DOHH2 (cell line): ENCODE data around the gene RPTOR.

Experiments
- H3F3A ChIP-seq: fragments of 200-600 bp; sonication (generic), shearing (Covaris generic); 2 replicates; pipeline ENCODE4 v1.6.0; 2016; ENCODE audit warnings: antibody characterized with exemption, mild to moderate bottlenecking; ENCODE audit not compliant: control insufficient read depth, insufficient read depth
- H3K27ac ChIP-seq: fragments of 200-600 bp; sonication (generic); 2 replicates; pipeline ENCODE4 v1.5.1; 2014; ENCODE audit warnings: low read depth, mild to moderate bottlenecking, low read length, moderate library complexity
- H3K27me3 ChIP-seq: fragments of 200-600 bp; sonication (generic); 2 replicates; pipeline ENCODE4 v1.6.1; 2014; ENCODE audit warnings: mild to moderate bottlenecking, low read length, mixed read lengths; ENCODE audit not compliant: control insufficient read depth
- H3K36me3 ChIP-seq: fragments of 200-600 bp; sonication (generic); 2 replicates; pipeline ENCODE4 v1.6.1; 2014; ENCODE audit warnings: mild to moderate bottlenecking, low read length, moderate library complexity, mixed read lengths; ENCODE audit not compliant: control insufficient read depth
- H3K4me1 ChIP-seq: fragments of 200-600 bp; sonication (generic); 2 replicates; pipeline ENCODE4 v1.6.1; 2014; ENCODE audit warnings: mild to moderate bottlenecking, low read length, mixed read lengths; ENCODE audit not compliant: control insufficient read depth
- H3K4me2 ChIP-seq: fragments of 200-600 bp; sonication (generic); 2 replicates; pipeline ENCODE4 v1.6.0; 2014; ENCODE audit warnings: mild to moderate bottlenecking, low read length, moderate library complexity
- H3K4me3 ChIP-seq: fragments of 200-600 bp; sonication (generic); 2 replicates; pipeline ENCODE4 v1.5.1; 2014; ENCODE audit warnings: mild to moderate bottlenecking, low read length, mixed read lengths
- H3K79me2 ChIP-seq: fragments of 200-600 bp; sonication (generic); 2 replicates; pipeline ENCODE4 v1.6.1; 2014; ENCODE audit warnings: mild to moderate bottlenecking, low read length, mixed read lengths; ENCODE audit not compliant: control insufficient read depth
- H3K9me2 ChIP-seq: fragments of 200-600 bp; sonication (generic); replicated peaks from 2 replicates; pipeline ENCODE4 v1.6.1; 2014; ENCODE audit warnings: mild to moderate bottlenecking, low read length, mixed read lengths; ENCODE audit not compliant: control insufficient read depth
- H3K9me3 ChIP-seq: fragments of 200-600 bp; sonication (generic); 2 replicates; pipeline ENCODE4 v1.6.1; 2014; ENCODE audit warnings: antibody characterized with exemption, low read length, mixed read lengths; ENCODE audit not compliant: control insufficient read depth, insufficient read depth
- H4K20me1 ChIP-seq: fragments of 200-600 bp; sonication (generic); 2 replicates; pipeline ENCODE4 v1.6.0; 2014; ENCODE audit warnings: low read depth, mild to moderate bottlenecking, antibody characterized with exemption, low read length, moderate library complexity; ENCODE audit not compliant: control insufficient read depth, insufficient read depth
- EZH2phosphoT487 ChIP-seq: fragments of 200-600 bp; sonication (generic); IDR thresholded peaks from 2 replicates; pipeline ENCODE4 v1.6.1; 2017; ENCODE audit warnings: borderline replicate concordance, mild to moderate bottlenecking, antibody characterized with exemption, low read length, moderate library complexity, mixed read lengths
- TF ChIP-seq, protein P1 (sequence below): fragments of 200-600 bp; sonication (generic); IDR thresholded peaks from one replicate; pipeline ENCODE4 v1.5.1; 2014; ENCODE audit warnings: antibody characterized with exemption, mild to moderate bottlenecking, low read depth, low read length; ENCODE audit not compliant: poor library complexity, severe bottlenecking

RPTOR gene

DNA sequence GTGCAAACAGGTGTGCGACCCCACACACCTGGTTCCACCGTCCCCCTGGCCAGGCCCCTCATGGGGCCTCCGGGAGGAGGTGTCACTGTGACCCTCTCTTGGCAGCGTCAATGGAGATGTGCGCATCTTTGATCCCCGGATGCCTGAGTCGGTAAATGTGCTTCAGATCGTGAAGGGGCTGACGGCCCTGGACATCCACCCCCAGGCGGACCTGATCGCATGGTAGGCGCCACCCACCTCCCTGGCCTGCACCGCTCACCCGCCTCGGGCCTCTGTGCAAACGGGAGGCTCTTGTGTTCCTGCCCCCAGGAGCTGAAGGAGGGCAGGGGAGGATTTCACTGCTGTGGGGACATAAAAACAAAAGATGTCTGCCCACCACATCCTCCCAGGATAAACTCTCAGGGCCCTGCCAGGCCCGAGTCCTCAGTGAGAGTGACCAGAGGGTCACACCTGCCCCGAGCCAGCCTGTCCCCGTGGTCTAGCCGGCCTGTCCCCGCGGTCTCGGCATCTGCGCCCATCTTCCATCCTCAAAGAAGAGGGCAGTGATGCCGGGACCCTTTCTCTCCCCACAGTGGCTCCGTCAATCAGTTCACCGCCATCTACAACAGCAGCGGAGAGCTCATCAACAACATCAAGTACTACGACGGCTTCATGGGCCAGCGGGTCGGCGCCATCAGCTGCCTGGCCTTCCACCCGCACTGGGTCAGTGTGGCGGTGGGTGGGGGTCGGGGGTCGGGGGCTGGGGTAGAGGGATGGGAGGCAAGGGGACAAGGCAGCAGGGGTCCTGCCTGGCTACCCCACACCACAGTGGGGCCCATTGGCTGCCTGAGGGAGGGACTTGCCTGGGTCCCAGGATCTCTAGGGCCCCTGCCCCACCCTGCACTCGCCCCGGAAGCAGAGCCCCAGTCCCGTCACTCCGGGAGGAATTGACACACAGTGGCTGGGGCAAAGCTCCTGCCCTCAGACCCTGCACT, 418.0 kb downstream of the RPTOR start:
- H3K4me3 ChIP-seq, result no peak overlapping the region
- no peaks in the 10 kb centered on the region for H3K36me3 ChIP-seq
- no peaks in the 10 kb centered on the region for H3K9me3 ChIP-seq
- H3F3A ChIP-seq, result no peaks in the 10 kb centered on the region
- H3K9me2 ChIP-seq, result no peaks in the 10 kb centered on the region
- no peak overlapping the region for H3K27ac ChIP-seq
- H3K4me2 ChIP-seq, result no peak overlapping the region
- H3K79me2 ChIP-seq, result no peaks in the 10 kb centered on the region
- no peaks in the 10 kb centered on the region for H4K20me1 ChIP-seq
- H3K27me3 ChIP-seq, result no peaks in the 10 kb centered on the region
- no peaks in the 10 kb centered on the region for H3K4me1 ChIP-seq
- no peak for TF ChIP-seq EZH2phosphoT487
- TF ChIP-seq, protein P1, sequence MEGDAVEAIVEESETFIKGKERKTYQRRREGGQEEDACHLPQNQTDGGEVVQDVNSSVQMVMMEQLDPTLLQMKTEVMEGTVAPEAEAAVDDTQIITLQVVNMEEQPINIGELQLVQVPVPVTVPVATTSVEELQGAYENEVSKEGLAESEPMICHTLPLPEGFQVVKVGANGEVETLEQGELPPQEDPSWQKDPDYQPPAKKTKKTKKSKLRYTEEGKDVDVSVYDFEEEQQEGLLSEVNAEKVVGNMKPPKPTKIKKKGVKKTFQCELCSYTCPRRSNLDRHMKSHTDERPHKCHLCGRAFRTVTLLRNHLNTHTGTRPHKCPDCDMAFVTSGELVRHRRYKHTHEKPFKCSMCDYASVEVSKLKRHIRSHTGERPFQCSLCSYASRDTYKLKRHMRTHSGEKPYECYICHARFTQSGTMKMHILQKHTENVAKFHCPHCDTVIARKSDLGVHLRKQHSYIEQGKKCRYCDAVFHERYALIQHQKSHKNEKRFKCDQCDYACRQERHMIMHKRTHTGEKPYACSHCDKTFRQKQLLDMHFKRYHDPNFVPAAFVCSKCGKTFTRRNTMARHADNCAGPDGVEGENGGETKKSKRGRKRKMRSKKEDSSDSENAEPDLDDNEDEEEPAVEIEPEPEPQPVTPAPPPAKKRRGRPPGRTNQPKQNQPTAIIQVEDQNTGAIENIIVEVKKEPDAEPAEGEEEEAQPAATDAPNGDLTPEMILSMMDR, result no peak

DNA sequence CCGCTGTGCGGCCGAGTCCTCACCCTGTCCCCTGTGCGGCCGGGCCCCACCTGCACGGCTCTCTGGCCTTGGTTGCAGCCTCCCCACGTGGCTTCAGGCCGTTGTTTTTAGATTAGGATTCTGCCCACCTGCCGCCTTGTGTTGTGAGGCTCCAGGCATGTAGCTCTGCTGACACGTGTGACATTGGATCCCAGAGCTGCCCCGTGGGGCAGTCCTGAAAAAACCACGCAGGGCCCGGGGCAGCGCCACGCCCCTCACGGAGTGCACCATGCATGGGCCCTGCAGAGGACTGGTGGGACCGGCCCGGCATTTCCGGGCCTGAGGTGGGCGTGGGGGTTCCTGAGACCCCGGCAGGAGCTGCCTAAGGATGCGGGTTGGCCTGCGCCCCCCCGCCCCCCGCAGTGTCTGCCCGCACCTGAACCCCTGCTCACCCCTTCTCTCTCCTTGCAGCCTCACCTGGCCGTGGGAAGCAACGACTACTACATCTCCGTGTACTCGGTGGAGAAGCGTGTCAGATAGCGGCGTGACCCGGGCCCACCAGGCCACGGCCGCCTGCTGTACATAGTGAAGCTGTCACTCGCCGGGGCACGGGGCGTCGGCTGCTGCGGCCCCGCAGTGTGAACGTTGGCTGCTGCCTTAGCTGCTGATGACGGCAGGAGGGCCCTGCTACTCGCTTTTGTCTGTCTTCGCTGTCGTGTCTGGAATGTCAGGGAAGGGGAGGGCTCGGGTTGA, 419.3 kb downstream of the RPTOR start:
- Histone ChIP-seq H3K4me3 (no peak overlapping the region), H3F3A (no peaks in the 10 kb centered on the region), H4K20me1 (no peaks in the 10 kb centered on the region), H3K4me1 (no peaks in the 10 kb centered on the region; the same call in 1 of the 2 replicates), H3K9me2 (no peaks in the 10 kb centered on the region), H3K79me2 (no peaks in the 10 kb centered on the region), H3K9me3 (no peaks in the 10 kb centered on the region), H3K36me3 (no peaks in the 10 kb centered on the region), H3K4me2 (no peak overlapping the region), H3K27me3 (no peaks in the 10 kb centered on the region), H3K27ac (no peak overlapping the region)
- TF ChIP-seq, protein P1, result no peak
- TF ChIP-seq EZH2phosphoT487, result no peak

DNA sequence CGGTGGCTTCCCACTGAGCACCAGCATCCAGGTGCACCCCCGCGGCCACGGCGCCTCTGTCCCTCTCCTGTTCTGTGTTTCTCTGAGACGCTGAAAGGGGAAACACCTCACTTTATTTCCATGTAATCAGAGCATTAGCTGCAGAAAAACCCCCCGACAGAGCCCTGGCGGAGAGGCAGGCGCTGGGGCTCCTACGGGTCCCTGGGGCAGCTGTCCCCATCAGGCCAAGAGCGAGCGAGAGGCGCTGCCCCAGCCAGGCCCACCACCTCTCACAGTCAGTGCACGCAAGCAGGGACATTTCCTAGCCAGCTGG, 419.9 kb downstream of the RPTOR start:
- no peak overlapping the region for H3K4me2 ChIP-seq
- no peak overlapping the region for H3K4me3 ChIP-seq
- H3K79me2 ChIP-seq, result no peaks in the 10 kb centered on the region
- no peak overlapping the region for H3K27ac ChIP-seq
- H4K20me1 ChIP-seq, result no peaks in the 10 kb centered on the region
- no peaks in the 10 kb centered on the region for H3K36me3 ChIP-seq
- no peak for TF ChIP-seq EZH2phosphoT487
- TF ChIP-seq, protein P1, result no peak
- H3F3A ChIP-seq, result no peaks in the 10 kb centered on the region
- no peaks in the 10 kb centered on the region for H3K9me2 ChIP-seq
- H3K9me3 ChIP-seq, result no peaks in the 10 kb centered on the region
- peaks cover under 1% of the 10 kb centered on the region; the same call in 1 of the 2 replicates for H3K27me3 ChIP-seq
- H3K4me1 ChIP-seq, result peaks cover 5% of the 10 kb centered on the region
